Fibroblast of the aortic adventitia (primary cell): ENCODE measurements around the gene PTGR2. TPM values are rescaled to one million over a fixed set of nuclear protein-coding genes. Genes with fewer than 3 reads are reported as not detected.

ENCODE experiments used
- DNase-seq: peaks from one replicate; pipeline ENCODE4 v3.0.0-alpha.2; 2010; ENCODE audit warnings: low read depth
- H3K4me3 ChIP-seq: 2 replicates; pipeline ENCODE4 v1.5.1; 2011; ENCODE audit warnings: low read depth, mild to moderate bottlenecking, control low read depth, low read length, moderate library complexity
- total RNA-seq: library from RNA; depleted of rRNA; stranded (reverse); fragments of >200 nt; gene quantifications from 2 replicates; pipeline ENCODE4 v1.2.3, GENCODE V29; 2012; ENCODE audit warnings: low replicate concordance
- TF ChIP-seq, protein P1 (sequence below): IDR thresholded peaks from 2 replicates; pipeline ENCODE4 v1.5.1; 2011; ENCODE audit warnings: mild to moderate bottlenecking, low read length, control low read depth, inconsistent platforms; ENCODE audit not compliant: insufficient read depth

The PTGR2 gene
- total RNA-seq, 1 donor, result 9.3 TPM

DNA sequence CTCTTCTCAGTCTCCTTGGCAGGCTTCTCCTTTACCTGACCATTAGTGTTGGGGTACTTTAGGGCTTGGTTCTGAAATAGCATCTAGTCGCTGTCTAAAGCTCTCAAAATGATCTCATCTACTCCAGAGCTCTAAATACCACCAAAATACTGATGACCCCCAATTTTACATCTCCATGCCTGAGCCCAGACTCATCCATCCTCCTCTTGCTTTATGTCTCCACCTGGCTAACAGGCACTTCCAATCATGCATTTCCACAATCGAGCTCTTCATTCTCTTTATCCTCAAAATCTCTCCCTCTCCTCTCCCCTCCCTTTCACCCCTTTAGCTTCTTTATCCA, 40.5 kb upstream of the PTGR2 start:
- TF ChIP-seq, protein P1, sequence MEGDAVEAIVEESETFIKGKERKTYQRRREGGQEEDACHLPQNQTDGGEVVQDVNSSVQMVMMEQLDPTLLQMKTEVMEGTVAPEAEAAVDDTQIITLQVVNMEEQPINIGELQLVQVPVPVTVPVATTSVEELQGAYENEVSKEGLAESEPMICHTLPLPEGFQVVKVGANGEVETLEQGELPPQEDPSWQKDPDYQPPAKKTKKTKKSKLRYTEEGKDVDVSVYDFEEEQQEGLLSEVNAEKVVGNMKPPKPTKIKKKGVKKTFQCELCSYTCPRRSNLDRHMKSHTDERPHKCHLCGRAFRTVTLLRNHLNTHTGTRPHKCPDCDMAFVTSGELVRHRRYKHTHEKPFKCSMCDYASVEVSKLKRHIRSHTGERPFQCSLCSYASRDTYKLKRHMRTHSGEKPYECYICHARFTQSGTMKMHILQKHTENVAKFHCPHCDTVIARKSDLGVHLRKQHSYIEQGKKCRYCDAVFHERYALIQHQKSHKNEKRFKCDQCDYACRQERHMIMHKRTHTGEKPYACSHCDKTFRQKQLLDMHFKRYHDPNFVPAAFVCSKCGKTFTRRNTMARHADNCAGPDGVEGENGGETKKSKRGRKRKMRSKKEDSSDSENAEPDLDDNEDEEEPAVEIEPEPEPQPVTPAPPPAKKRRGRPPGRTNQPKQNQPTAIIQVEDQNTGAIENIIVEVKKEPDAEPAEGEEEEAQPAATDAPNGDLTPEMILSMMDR, result no peak
- no peak for DNase-seq

DNA sequence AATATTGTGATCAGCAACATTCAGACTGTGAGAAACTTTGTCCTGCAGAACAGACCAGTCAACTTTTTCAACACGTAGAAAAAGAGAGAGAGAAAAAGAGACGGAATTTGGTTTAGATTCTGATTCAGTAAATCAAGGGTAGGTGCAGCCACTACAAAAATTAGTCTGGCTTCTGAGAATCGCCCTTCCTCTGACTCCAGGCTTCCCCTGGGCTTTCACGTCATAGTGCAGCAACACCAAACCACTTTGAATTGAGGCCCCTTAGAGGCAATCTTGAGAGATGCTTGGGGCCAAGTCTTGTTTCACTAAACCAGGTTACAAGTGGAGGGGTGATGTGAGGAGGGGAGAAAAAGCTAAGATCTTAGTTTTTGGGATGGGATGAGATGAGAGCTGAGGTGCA, 37.5 kb upstream of the PTGR2 start:
- no peak overlapping the region for H3K4me3 ChIP-seq
- TF ChIP-seq, protein P1, result no peak
- no peak for DNase-seq

More for the DNA sequence above, 40.5 kb upstream of the PTGR2 start:
- H3K4me3 ChIP-seq, result no peak overlapping the region

DNA sequence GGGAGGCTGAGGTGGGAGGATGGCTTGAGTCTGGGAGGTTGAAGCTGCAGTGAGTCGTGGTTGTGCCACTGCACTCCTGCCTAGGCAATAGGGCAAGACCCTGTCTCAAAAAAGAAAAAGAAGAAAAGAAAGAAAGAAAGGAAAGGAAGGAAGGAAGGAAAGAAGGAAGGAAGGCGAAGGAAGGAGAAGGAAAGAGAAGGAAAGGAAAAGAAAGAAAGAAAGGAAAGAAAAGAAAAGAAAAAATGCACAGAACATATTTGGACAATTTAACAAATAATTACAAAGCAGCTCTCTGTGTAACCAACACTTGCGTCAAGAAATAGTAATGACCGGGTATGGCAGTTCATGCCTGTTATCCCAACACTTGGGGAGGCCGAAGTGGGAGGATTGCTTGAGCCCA, 35.8 kb upstream of the PTGR2 start:
- DNase-seq, result no peak
- H3K4me3 ChIP-seq, result no peak overlapping the region
- TF ChIP-seq, protein P1, result no peak

DNA sequence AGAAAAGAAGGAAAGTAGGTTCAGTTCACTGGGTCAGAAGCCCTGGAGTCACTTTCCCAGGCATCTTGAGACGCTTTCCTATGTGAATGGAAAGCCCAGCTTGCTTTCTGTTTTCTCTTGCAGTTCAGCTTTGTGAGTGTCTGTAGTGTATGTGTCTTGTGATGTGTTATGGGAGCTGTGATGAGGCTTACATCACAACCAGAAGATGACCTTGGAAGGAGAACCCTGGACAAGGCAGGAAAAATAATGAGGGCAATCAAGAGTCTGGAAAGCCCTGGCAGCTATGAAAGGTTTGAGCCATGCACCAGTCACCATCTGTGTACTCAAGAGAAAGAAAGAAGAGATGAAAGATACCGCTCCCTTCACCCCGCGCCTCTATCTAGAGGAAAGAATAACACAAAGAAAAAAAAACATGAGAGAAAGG, 35.2 kb upstream of the PTGR2 start:
- TF ChIP-seq, protein P1, result no peak
- peak; percentile 57 for DNase-seq
- H3K4me3 ChIP-seq, result no peak overlapping the region

DNA sequence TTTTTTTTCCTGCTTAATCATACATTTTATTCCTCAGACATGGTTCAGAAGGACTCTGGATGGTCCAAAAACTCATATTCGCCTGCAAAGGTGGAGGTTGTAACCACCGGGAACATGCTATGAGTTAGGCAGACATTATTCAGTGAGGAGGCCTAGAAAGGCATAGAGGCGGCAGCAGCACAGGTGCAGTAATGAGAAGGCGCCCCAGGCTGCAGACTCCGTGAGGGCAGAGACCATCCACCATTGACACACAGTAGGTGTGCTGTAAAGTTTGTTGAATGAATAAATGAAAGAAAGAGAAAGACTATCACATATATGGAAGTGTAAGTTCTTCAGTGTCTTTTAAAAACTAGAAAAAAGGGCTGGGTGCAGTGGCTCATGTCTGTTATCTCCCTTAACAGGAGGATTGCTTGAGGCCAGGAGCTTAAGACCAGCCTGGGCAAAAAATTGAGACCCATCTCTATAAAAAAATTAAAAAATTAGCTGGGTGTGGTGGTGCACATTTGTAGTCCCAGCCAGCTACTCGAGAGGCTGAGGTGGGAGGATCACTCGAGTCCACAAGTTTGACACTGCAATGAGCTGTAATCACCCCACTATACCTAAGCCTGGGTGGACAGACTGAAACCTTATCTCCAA, 34.5 kb upstream of the PTGR2 start:
- no peak overlapping the region for H3K4me3 ChIP-seq
- TF ChIP-seq, protein P1, result no peak
- no peak for DNase-seq

DNA sequence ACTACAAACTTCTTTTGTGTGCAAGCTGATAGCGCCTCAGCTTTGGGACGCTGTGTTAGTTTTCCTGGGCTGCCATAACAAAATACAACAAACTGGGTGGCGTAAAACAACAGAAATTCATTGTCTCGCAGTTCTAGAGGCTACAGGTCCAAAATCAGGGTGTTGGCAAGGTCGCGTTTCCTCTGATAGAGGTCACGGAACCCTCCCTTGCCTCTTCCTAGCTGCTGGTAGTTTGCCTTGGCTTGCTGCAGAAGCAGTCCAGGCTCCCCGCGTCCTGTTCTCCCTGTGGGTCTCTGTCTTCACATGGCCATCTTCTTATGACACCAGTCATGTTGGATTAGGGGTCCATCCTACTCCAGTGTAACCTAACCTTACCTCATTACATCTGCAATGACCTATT, 32.8 kb upstream of the PTGR2 start:
- TF ChIP-seq, protein P1, result no peak
- no peak for DNase-seq

DNA sequence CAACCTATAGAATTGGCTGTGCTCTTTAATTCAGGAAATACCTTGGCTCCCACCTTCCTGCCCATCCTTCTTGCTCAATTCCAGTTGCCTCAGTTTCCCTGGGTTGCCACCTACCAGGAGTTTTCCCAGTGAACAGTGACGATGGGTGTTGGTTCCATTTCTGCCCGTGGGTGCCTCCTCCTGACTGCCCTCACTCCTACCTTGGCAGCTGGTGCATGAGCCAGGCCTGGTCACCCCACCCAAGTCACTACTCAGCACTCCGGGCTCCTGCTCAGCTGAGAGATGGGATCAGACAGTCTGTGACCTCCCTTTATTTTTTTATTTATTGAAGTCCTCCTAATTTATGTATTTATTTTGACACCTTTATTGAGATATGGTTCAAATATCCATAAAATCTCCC, 31.0 kb upstream of the PTGR2 start:
- TF ChIP-seq, protein P1, result no peak
- no peak overlapping the region for H3K4me3 ChIP-seq
- no peak for DNase-seq

More for the DNA sequence above, 32.8 kb upstream of the PTGR2 start:
- H3K4me3 ChIP-seq, result no peak overlapping the region
